PC-3 (cell line): ENCODE results near the gene CCDC102A. TPM values are rescaled to one million over a fixed set of nuclear protein-coding genes. Genes with fewer than 3 reads are reported as not detected.

Experiments
- ATAC-seq: fragments of 200-7000 bp; cut with Tn5 transposase; 2 replicates; pipeline ENCODE4 v1.9.1; 2020; ENCODE audit warnings: mild to moderate bottlenecking, moderate library complexity
- BruUV-seq: library from RNA; stranded (reverse); fragments of 400-500 nt; replicated peaks from 2 replicates; lab custom pipeline; 2021; lab: Mats Ljungman, UMichigan
- CTCF ChIA-PET: fragments of 300-600 bp; sonication (Branson Sonifier 250); formaldehyde crosslinking; loops from one replicate; lab custom pipeline; 2022; ENCODE audit warnings: antibody characterized with exemption; lab: Charles Lee
- POLR2A ChIA-PET: fragments of 300-600 bp; sonication (Branson Sonifier 250); formaldehyde crosslinking; loops from one replicate; lab custom pipeline; 2022; ENCODE audit warnings: antibody characterized with exemption; ENCODE audit not compliant: unreplicated experiment; lab: Charles Lee
- DNase-seq: peaks from one replicate; pipeline ENCODE4 v3.0.0-alpha.2; 2015
- H2AFZ ChIP-seq: fragments of 300-600 bp; sonication (generic); 2 replicates; pipeline ENCODE4 v1.6.0; 2016; ENCODE audit warnings: antibody characterized with exemption, low read length
- H3F3A ChIP-seq: fragments of 300-600 bp; sonication (generic); one replicate; pipeline ENCODE4 v1.6.0; 2017; ENCODE audit warnings: antibody characterized with exemption, low read length, control low read depth, mild to moderate bottlenecking; ENCODE audit not compliant: unreplicated experiment
- H3K27ac ChIP-seq: fragments of 300-600 bp; sonication (generic); 2 replicates; pipeline ENCODE4 v1.5.1; 2016; ENCODE audit warnings: mild to moderate bottlenecking, low read length
- H3K27me3 ChIP-seq: fragments of 300-600 bp; sonication (generic); 2 replicates; pipeline ENCODE4 v1.6.1; 2016; ENCODE audit warnings: low read length, mixed read lengths
- H3K36me3 ChIP-seq: fragments of 300-600 bp; sonication (generic); 2 replicates; pipeline ENCODE4 v1.6.1; 2016; ENCODE audit warnings: low read depth, mixed run types, low read length, mixed read lengths
- H3K4me1 ChIP-seq: fragments of 300-600 bp; sonication (generic); 2 replicates; pipeline ENCODE4 v1.5.1; 2016; ENCODE audit warnings: low read length; ENCODE audit not compliant: insufficient read depth
- H3K4me2 ChIP-seq: fragments of 300-600 bp; sonication (generic); 2 replicates; pipeline ENCODE4 v1.6.0; 2016; ENCODE audit warnings: low read length
- H3K4me3 ChIP-seq: fragments of 300-600 bp; sonication (generic); 2 replicates; pipeline ENCODE4 v1.5.1; 2016; ENCODE audit warnings: mild to moderate bottlenecking, low read length, mixed read lengths
- H3K79me2 ChIP-seq: fragments of 300-600 bp; sonication (generic); 2 replicates; pipeline ENCODE4 v1.6.1; 2017; ENCODE audit warnings: low read length, mixed read lengths
- H3K9ac ChIP-seq: fragments of 300-600 bp; sonication (generic); 2 replicates; pipeline ENCODE4 v1.6.0; 2016; ENCODE audit warnings: mild to moderate bottlenecking, low read length
- H3K9me2 ChIP-seq: fragments of 300-600 bp; sonication (generic); replicated peaks from 2 replicates; pipeline ENCODE4 v1.6.1; 2016; ENCODE audit warnings: mixed run types, low read length, mixed read lengths
- H3K9me3 ChIP-seq: fragments of 300-600 bp; sonication (generic); 2 replicates; pipeline ENCODE4 v1.6.1; 2016; ENCODE audit warnings: low read length, mixed read lengths
- H4K20me1 ChIP-seq: fragments of 300-600 bp; sonication (generic); 2 replicates; pipeline ENCODE4 v1.6.1; 2016; ENCODE audit warnings: low read length, mixed read lengths
- CTCF ChIP-seq: fragments of 300-600 bp; sonication (generic); conservative IDR thresholded peaks from 2 replicates; pipeline ENCODE4 v1.5.1; 2017; ENCODE audit warnings: antibody characterized with exemption, low read depth, mild to moderate bottlenecking, low read length
- EZH2 ChIP-seq: fragments of 300-600 bp; sonication (generic); IDR thresholded peaks from one replicate; pipeline ENCODE4 v1.6.1; 2017; ENCODE audit warnings: antibody characterized with exemption, mild to moderate bottlenecking, low read length; ENCODE audit not compliant: unreplicated experiment
- EZH2phosphoT487 ChIP-seq: fragments of 300-600 bp; sonication (generic); IDR thresholded peaks from 2 replicates; pipeline ENCODE4 v1.6.1; 2018; ENCODE audit warnings: mild to moderate bottlenecking, antibody characterized with exemption, low read length, borderline replicate concordance
- intact Hi-C: fragments of 100-400 bp; cut with micrococcal nuclease; formaldehyde crosslinking; loops from 2 replicates; pipeline ENCODE4 v1.9.0; 2023
- total RNA-seq: library from RNA; depleted of rRNA; stranded (reverse); fragments of >200 nt; gene quantifications from 2 replicates; pipeline ENCODE4 v1.2.3, GENCODE V29; 2014

CCDC102A gene
- total RNA-seq, 1 experiment from 2014 or later = 12.7 TPM

DNA sequence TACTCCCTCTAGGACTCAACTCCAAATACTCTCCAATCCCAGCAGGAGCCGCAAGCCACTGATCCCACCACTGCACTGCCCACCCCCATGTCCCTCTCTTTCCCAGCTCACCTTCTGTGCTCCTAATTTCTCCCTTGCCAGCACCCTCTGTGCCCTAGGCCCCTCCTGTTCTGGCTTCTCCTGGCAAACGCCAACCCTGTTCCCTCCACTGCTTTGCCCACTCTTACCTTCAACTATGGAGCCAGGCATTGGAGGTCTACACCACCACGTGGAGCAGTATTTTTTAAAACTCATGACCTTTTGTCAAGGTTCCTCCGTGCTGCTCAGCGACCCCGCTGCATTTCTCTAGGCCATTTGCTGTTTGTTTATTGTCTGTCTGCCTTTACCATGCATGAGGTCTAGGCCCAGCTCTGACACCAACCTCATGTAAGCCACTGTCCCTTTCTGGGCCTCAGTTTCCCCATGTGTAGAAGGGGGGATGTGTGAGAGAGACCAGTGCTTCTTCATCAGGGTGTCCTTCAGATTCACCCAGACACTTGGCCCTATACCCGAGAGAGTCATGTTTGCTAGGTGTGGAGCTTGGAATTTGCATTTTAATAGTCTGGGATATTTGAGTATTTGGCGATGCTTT, 4.6 kb downstream of the CCDC102A start:
- intact Hi-C loops = no loop called here
- ATAC-seq (no peak), DNase-seq (no peak)
- Histone ChIP-seq H4K20me1 (no peaks in the 10 kb centered on the region), H3K9me3 (no peaks in the 10 kb centered on the region), H3K27me3 (no peaks in the 10 kb centered on the region), H3K4me3 (no peak overlapping the region), H3K9me2 (no peaks in the 10 kb centered on the region), H3K4me2 (no peak overlapping the region), H3K79me2 (no peaks in the 10 kb centered on the region), H3K9ac (no peak overlapping the region), H3K4me1 (peaks cover 12% of the 10 kb centered on the region), H3F3A (no peaks in the 10 kb centered on the region), H3K27ac (no peak overlapping the region), H2AFZ (no peak overlapping the region), H3K36me3 (no peaks in the 10 kb centered on the region)
- POLR2A ChIA-PET = no interaction called here
- BruUV-seq = no TSS peak
- CTCF ChIA-PET = no interaction called here
- no peak for TF ChIP-seq EZH2phosphoT487
- TF ChIP-seq CTCF = no peak
- no peak for TF ChIP-seq EZH2

DNA sequence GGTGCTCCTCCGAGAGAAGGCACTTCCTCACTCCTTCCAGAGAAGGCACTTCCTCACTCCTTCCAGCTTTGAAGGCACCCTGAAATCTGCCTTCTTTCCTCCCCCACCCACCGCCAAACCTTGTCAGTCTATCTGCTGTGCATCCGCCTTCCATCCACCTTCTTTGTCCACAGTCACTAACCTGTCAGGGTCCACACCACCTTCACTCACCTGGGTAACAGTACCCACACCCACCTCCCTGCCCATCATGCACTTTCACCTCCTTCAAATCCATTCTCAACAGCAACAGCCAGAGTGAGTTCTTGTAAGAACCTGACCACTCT, 5.2 kb downstream of the CCDC102A start:
- peaks cover 12% of the 10 kb centered on the region for H3K4me1 ChIP-seq
- no peak for DNase-seq
- no TSS peak for BruUV-seq
- intact Hi-C loops = no loop called here
- H3K9me3 ChIP-seq = no peaks in the 10 kb centered on the region
- H3K36me3 ChIP-seq = no peaks in the 10 kb centered on the region
- H4K20me1 ChIP-seq = no peaks in the 10 kb centered on the region
- ChIA-PET CTCF (no interaction called here), POLR2A (no interaction called here)
- H3K27ac ChIP-seq = no peak overlapping the region
- no peak overlapping the region for H2AFZ ChIP-seq
- no peak for ATAC-seq
- H3K9ac ChIP-seq = no peak overlapping the region
- no peaks in the 10 kb centered on the region for H3K27me3 ChIP-seq
- no peak overlapping the region for H3K4me3 ChIP-seq
- H3K9me2 ChIP-seq = no peaks in the 10 kb centered on the region
- H3K4me2 ChIP-seq = no peak overlapping the region
- H3F3A ChIP-seq = no peaks in the 10 kb centered on the region
- TF ChIP-seq EZH2phosphoT487 = no peak
- TF ChIP-seq CTCF = no peak
- no peaks in the 10 kb centered on the region for H3K79me2 ChIP-seq

DNA sequence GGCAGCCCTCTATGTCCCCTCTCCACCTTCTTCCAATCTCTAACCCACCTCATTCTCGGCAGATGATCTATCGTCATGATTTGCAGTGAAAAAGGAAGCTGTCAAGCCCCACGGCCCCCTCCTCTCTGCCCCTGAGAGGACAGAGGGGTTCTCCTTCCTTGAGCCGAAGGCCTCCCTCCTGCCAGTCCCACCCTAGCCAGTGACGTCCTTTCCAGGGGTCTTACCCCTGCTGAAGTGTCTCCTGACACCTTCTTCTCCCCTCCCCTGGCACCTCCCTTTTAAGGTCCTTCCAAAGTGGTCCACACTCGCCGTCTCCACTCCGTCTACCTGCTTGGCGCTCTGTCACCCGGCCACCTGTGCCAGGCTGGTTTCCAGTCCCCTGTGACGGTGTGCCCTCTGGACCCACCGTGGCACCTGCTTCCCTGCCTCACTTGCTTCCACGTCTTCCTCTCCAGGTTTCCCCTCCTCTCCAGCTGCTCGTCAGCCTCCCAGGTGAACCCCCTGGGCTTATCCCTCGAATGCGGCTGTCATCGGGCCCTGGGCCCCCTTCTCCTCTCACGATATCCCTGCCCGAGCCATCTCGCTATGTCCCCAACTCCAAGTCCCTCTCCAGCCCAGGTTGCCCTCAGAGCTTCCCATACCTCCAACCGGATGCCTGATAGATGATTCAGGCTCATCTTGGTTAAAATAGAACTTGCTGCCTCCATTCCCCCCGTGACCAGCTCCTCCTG, 5.7 kb downstream of the CCDC102A start:
- no peak overlapping the region for H3K9ac ChIP-seq
- ChIA-PET POLR2A (no interaction called here), CTCF (no interaction called here)
- intact Hi-C loops = no loop called here
- H3K4me1 ChIP-seq = peaks cover 12% of the 10 kb centered on the region
- H3F3A ChIP-seq = no peaks in the 10 kb centered on the region
- no peak for ATAC-seq
- H3K4me2 ChIP-seq = peak overlapping the region; percentile 30
- no peaks in the 10 kb centered on the region for H3K9me2 ChIP-seq
- H4K20me1 ChIP-seq = no peaks in the 10 kb centered on the region
- no peak for TF ChIP-seq EZH2phosphoT487
- TF ChIP-seq CTCF = no peak
- no peak for TF ChIP-seq EZH2
- no peak overlapping the region for H3K27ac ChIP-seq
- no peak overlapping the region for H3K4me3 ChIP-seq
- no peaks in the 10 kb centered on the region for H3K9me3 ChIP-seq
- no peak for DNase-seq
- H3K79me2 ChIP-seq = no peaks in the 10 kb centered on the region
- H3K36me3 ChIP-seq = no peaks in the 10 kb centered on the region
- H2AFZ ChIP-seq = no peak overlapping the region
- no TSS peak for BruUV-seq
- no peaks in the 10 kb centered on the region for H3K27me3 ChIP-seq
